Measurements from ENCODE around the gene ZBTB7C. TPM values are rescaled to one million over a fixed set of nuclear protein-coding genes. Genes with fewer than 3 reads are reported as not detected.

ZBTB7C gene
- total RNA-seq, 3 donors from 2014 or later (not counting 1 experiment from before 2014, with no cell fraction given), result 0.07 TPM; not detected in 2

DNA sequence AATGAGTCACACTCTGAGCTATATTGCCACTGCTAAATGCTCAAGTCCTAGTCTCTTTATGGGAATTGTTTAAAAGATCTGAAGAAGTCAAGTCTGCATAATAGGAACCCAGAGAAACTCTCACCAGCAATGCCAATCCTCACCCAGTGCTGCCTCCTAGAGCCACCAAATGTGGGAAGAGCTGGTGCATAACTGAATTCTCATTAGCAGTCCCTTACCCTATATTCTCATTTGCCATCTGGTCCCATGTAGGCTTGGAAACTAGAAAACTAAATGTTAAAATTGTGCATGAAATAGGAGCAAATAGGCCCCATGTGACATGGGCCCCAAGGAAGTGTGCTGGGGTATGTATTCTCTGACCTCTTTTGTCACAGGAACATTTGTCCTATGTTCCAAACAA lies 254.4 kb downstream of the ZBTB7C start:
- intact Hi-C loops (cut with micrococcal nuclease), result no loop called here
- Histone ChIP-seq H3K9me3 (ENCODE audit: control insufficient read depth, insufficient read depth, low read length) (no peaks in the 10 kb centered on the region), H3K27ac (ENCODE audit: low read length) (no peak overlapping the region), H3K4me1 (ENCODE audit: control insufficient read depth, insufficient read depth, low read length) (no peaks in the 10 kb centered on the region), H3K27me3 (ENCODE audit: control insufficient read depth, insufficient read depth, low read length) (no peaks in the 10 kb centered on the region), H3K36me3 (ENCODE audit: control insufficient read depth, insufficient read depth, low read length) (no peaks in the 10 kb centered on the region), H3K4me3 (ENCODE audit: low read length) (no peak overlapping the region)
- H3K27me3 Mint-ChIP-seq (ENCODE audit: low read depth in 2 of 2), result peaks cover 8 to 38% of the 10 kb centered on the region in 2 donors
- H3K4me1 Mint-ChIP-seq, result no peaks in the 10 kb centered on the region
- DNase-seq (no peak), ATAC-seq (no peak)
- H3K36me3 Mint-ChIP-seq, result no peaks in the 10 kb centered on the region
- no peak overlapping the region for H3K27ac Mint-ChIP-seq
- TF ChIP-seq, protein P1, sequence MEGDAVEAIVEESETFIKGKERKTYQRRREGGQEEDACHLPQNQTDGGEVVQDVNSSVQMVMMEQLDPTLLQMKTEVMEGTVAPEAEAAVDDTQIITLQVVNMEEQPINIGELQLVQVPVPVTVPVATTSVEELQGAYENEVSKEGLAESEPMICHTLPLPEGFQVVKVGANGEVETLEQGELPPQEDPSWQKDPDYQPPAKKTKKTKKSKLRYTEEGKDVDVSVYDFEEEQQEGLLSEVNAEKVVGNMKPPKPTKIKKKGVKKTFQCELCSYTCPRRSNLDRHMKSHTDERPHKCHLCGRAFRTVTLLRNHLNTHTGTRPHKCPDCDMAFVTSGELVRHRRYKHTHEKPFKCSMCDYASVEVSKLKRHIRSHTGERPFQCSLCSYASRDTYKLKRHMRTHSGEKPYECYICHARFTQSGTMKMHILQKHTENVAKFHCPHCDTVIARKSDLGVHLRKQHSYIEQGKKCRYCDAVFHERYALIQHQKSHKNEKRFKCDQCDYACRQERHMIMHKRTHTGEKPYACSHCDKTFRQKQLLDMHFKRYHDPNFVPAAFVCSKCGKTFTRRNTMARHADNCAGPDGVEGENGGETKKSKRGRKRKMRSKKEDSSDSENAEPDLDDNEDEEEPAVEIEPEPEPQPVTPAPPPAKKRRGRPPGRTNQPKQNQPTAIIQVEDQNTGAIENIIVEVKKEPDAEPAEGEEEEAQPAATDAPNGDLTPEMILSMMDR (IDR thresholded peaks at IDR 0.05), result no peak
- H3K4me3 Mint-ChIP-seq, result no peak overlapping the region
- H3K9me3 Mint-ChIP-seq, result no peaks in the 10 kb centered on the region

- Histone ChIP-seq H3K9me3 (ENCODE audit: control insufficient read depth, insufficient read depth, low read length) (no peaks in the 10 kb centered on the region), H3K4me3 (ENCODE audit: low read length) (no peak overlapping the region), H3K27ac (ENCODE audit: low read length) (no peak overlapping the region), H3K36me3 (ENCODE audit: control insufficient read depth, insufficient read depth, low read length) (no peaks in the 10 kb centered on the region), H3K4me1 (ENCODE audit: control insufficient read depth, insufficient read depth, low read length) (no peaks in the 10 kb centered on the region), H3K27me3 (ENCODE audit: control insufficient read depth, insufficient read depth, low read length) (no peaks in the 10 kb centered on the region)
- no peaks in the 10 kb centered on the region for H3K9me3 Mint-ChIP-seq
- no peaks in the 10 kb centered on the region for H3K4me1 Mint-ChIP-seq
- intact Hi-C loops (cut with micrococcal nuclease), result no loop called here
- peaks cover 8 to 38% of the 10 kb centered on the region in 2 donors for H3K27me3 Mint-ChIP-seq (ENCODE audit: low read depth in 2 of 2)
- TF ChIP-seq, protein P1 (IDR thresholded peaks at IDR 0.05), result no peak
- ATAC-seq (no peak), DNase-seq (no peak)
- no peak overlapping the region for H3K4me3 Mint-ChIP-seq
- no peaks in the 10 kb centered on the region for H3K36me3 Mint-ChIP-seq
- H3K27ac Mint-ChIP-seq, result no peak overlapping the region
- WGBS (ENCODE audit: insufficient coverage), result 90% methylated on average over 7 of the region's 7 CpGs
Observed at GRCh38 chr18:48153613-48154481, 255.3 kb downstream of the ZBTB7C start.

GRCh38 chr18:48152549-48152948 lies 256.6 kb downstream of the ZBTB7C start:
- TF ChIP-seq, protein P1 (IDR thresholded peaks at IDR 0.05), result no peak
- Mint-ChIP-seq H3K27ac (no peak overlapping the region), H3K36me3 (no peaks in the 10 kb centered on the region), H3K9me3 (no peaks in the 10 kb centered on the region), H3K4me1 (no peaks in the 10 kb centered on the region), H3K27me3 (ENCODE audit: low read depth in 2 of 2) (peaks cover 8 to 35% of the 10 kb centered on the region in 2 donors), H3K4me3 (no peak overlapping the region)
- intact Hi-C loops (cut with micrococcal nuclease), result no loop called here
- H3K36me3 ChIP-seq (ENCODE audit: control insufficient read depth, insufficient read depth, low read length), result no peaks in the 10 kb centered on the region
- H3K9me3 ChIP-seq (ENCODE audit: control insufficient read depth, insufficient read depth, low read length), result no peaks in the 10 kb centered on the region
- no peaks in the 10 kb centered on the region for H3K4me1 ChIP-seq (ENCODE audit: control insufficient read depth, insufficient read depth, low read length)
- WGBS (ENCODE audit: insufficient coverage), result 89% methylated on average over 4 of the region's 4 CpGs
- H3K4me3 ChIP-seq (ENCODE audit: low read length), result no peak overlapping the region
- no peaks in the 10 kb centered on the region for H3K27me3 ChIP-seq (ENCODE audit: control insufficient read depth, insufficient read depth, low read length)
- H3K27ac ChIP-seq (ENCODE audit: low read length), result no peak overlapping the region
- ATAC-seq (no peak), DNase-seq (no peak)
